HepG2 (cell line): ENCODE data around the gene APC2. TPM values are rescaled to one million over a fixed set of nuclear protein-coding genes. Genes with fewer than 3 reads are reported as not detected.

Source experiments
- ATAC-seq: fragments of 200-7000 bp; cut with Tn5 transposase; 3 replicates; pipeline ENCODE4 v1.9.1; 2020; ENCODE audit warnings: mild to moderate bottlenecking, moderate library complexity
- BruUV-seq: library from RNA; stranded (reverse); fragments of 400-500 nt; replicated peaks from 2 replicates; lab custom pipeline; 2021; lab: Mats Ljungman, UMichigan
- CTCF ChIA-PET: fragments of 300-600 bp; formaldehyde crosslinking; extraction: SDS; loops from one replicate; lab custom pipeline; 2021; ENCODE audit warnings: low total read pairs, inconsistent platforms, low intra/inter-chr PET ratio; lab: Yijun Ruan, JAX
- POLR2A ChIA-PET: fragments of 350-600 bp; sonication (Branson Sonifier 250); formaldehyde crosslinking; loops from one replicate; lab custom pipeline; 2020; ENCODE audit warnings: antibody characterized with exemption, inconsistent platforms; lab: Yijun Ruan, JAX
- DNase-seq: peaks from one replicate; pipeline ENCODE4 v3.0.0-alpha.2; 2015; ENCODE audit warnings: low spot score
- FAIRE-seq: peaks from 3 replicates; lab custom pipeline; 2011; peaks lifted over from hg19 to GRCh38; lab: Jason Lieb, UNC
- H2AFZ ChIP-seq: one replicate; pipeline ENCODE4 v1.6.1; 2011; ENCODE audit warnings: low read length, inconsistent platforms
- H3K27ac ChIP-seq: fragments of 300-600 bp; 3 replicates; pipeline ENCODE4 v1.8.0; 2011; ENCODE audit warnings: mixed run types, mild to moderate bottlenecking, mixed read lengths, low read length, inconsistent platforms; ENCODE audit not compliant: insufficient read depth; ENCODE audit errors: extremely low read length
- H3K27me3 ChIP-seq, 2 experiments: fragments of 200-600 bp in 1 of 2; 2 replicates in 1 of 2; 3 replicates in 1 of 2; pipeline versions ENCODE4 v1.6.0 to v1.8.0; 2011; ENCODE audit warnings: low read length in 2 of 2, mild to moderate bottlenecking in 2 of 2, moderate library complexity in 2 of 2, inconsistent platforms in 1 of 2; ENCODE audit not compliant: insufficient read depth in 2 of 2, control insufficient read depth in 1 of 2
- H3K36me3 ChIP-seq, 2 experiments: fragments of 200-600 bp in 1 of 2; replicated peaks in 1 of 2; 2 replicates in 1 of 2; 3 replicates in 1 of 2; pipeline versions ENCODE4 v1.5.1 to v1.8.0; 2011; ENCODE audit warnings: low read length in 2 of 2, inconsistent platforms in 1 of 2; ENCODE audit not compliant: insufficient read depth in 2 of 2, control insufficient read depth in 1 of 2
- H3K4me1 ChIP-seq: 2 replicates; pipeline ENCODE4 v1.5.1; 2012; ENCODE audit warnings: low read length, inconsistent platforms; ENCODE audit not compliant: insufficient read depth
- H3K4me2 ChIP-seq: 2 replicates; pipeline ENCODE4 v1.6.0; 2011; ENCODE audit warnings: low read depth, low read length, inconsistent platforms
- H3K4me3 ChIP-seq, 3 experiments: fragments of 200-600 bp in 1 of 3; sonication (generic), shearing (Covaris generic) in 1 of 3; replicated peaks in 1 of 3; 2 replicates each; pipeline ENCODE4 v1.5.1; 2011 to 2016; ENCODE audit warnings: low read length in 3 of 3, inconsistent platforms in 2 of 3, low read depth in 2 of 3, mild to moderate bottlenecking in 2 of 3, control low read depth in 1 of 3, mixed read lengths in 1 of 3; ENCODE audit not compliant: insufficient read depth in 1 of 3
- H3K79me2 ChIP-seq: one replicate; pipeline ENCODE4 v1.6.1; 2011; ENCODE audit warnings: low read length, inconsistent platforms; ENCODE audit not compliant: insufficient read depth
- H3K9ac ChIP-seq: 2 replicates; pipeline ENCODE4 v1.6.0; 2011; ENCODE audit warnings: mild to moderate bottlenecking, low read depth, low read length, inconsistent platforms; ENCODE audit not compliant: insufficient read depth
- H3K9me3 ChIP-seq: 2 replicates; pipeline ENCODE4 v1.5.1; 2012; ENCODE audit warnings: mild to moderate bottlenecking, low read length
- H4K20me1 ChIP-seq: 2 replicates; pipeline ENCODE4 v1.6.0; 2011; ENCODE audit warnings: inconsistent platforms, mild to moderate bottlenecking, low read length, moderate library complexity; ENCODE audit not compliant: insufficient read depth
- BRD4 ChIP-seq: sonication (generic); formaldehyde crosslinking; IDR thresholded peaks from 2 replicates; pipeline ENCODE4 v1.4.0; 2020; ENCODE audit warnings: missing genetic modification reagents
- HOXA3 ChIP-seq: sonication (generic); formaldehyde crosslinking; IDR thresholded peaks from 2 replicates; pipeline ENCODE4 v1.5.0; 2020; ENCODE audit warnings: missing genetic modification reagents
- PAXIP1 ChIP-seq: sonication (generic); formaldehyde crosslinking; conservative IDR thresholded peaks from 2 replicates; pipeline ENCODE4 v1.4.0; 2020; ENCODE audit warnings: mild to moderate bottlenecking, missing genetic modification reagents, moderate library complexity
- PPARG ChIP-seq: conservative IDR thresholded peaks from 2 replicates; pipeline ENCODE4 v1.6.1; 2016; ENCODE audit warnings: missing biosample characterization, missing genetic modification reagents
- PRPF4 ChIP-seq: fragments of 200-400 bp; formaldehyde crosslinking; IDR thresholded peaks from 2 replicates; pipeline ENCODE4 v1.6.1; 2016; ENCODE audit warnings: low read length, low read depth; ENCODE audit not compliant: poor library complexity, severe bottlenecking
- TFDP2 ChIP-seq: sonication (generic); formaldehyde crosslinking; IDR thresholded peaks from 2 replicates; pipeline ENCODE4 v1.4.0; 2020; ENCODE audit warnings: missing genetic modification reagents
- WGBS: methylation state at CpG from one replicate; pipeline ENCODE4 v1.1.6; 2017; ENCODE audit warnings: low lambda C conversion rate; 5-methylcytosine and 5-hydroxymethylcytosine counted together
- in situ Hi-C: cut with HindIII; loops from 2 replicates; pipeline ENCODE4 v1.10.0; 2017; ENCODE audit warnings: low pct_unique_long_range_greater_than_20kb; ENCODE audit not compliant: extremely low pct_ligation_motif_present
- intact Hi-C: fragments of 100-400 bp; cut with micrococcal nuclease; formaldehyde crosslinking; loops from one replicate; pipeline ENCODE4 v1.10.0; 2022; ENCODE audit not compliant: unreplicated experiment
- polyA plus RNA-seq, 8 experiments: library from polyadenylated mRNA; depleted of rRNA in 3 of 8; stranded (reverse) in 7 of 8; unstranded in 1 of 8; fragments of >200 nt; fragmentation: Illumina TruSeq in 4 of 8; extraction: Trizol in 4 of 8; gene quantifications; 2 replicates each; pipeline versions ENCODE4 v1.2.1 to v1.2.3, GENCODE V29; 2011 to 2016; ENCODE audit warnings: low read depth in 4 of 8, missing spikeins in 1 of 8, mixed read lengths in 1 of 8; ENCODE audit not compliant: insufficient read depth in 1 of 8
- total RNA-seq, 5 experiments: library from RNA; depleted of rRNA; stranded (reverse); fragments of >200 nt; fragmentation: Illumina TruSeq; extraction: Trizol; gene quantifications; 2 replicates each; pipeline ENCODE4 v1.2.3, GENCODE V29; 2016; ENCODE audit warnings: low read depth in 1 of 5
- TF ChIP-seq, protein P1 (sequence below): sonication (generic); formaldehyde crosslinking; IDR thresholded peaks from 2 replicates; pipeline ENCODE4 v1.5.0; 2020; ENCODE audit warnings: mild to moderate bottlenecking, missing genetic modification reagents

APC2 gene
- total and polyA plus RNA-seq, 2 of the 13 experiments (the other 11 are each of a cell fraction or from before 2014, with no cell fraction given) = 0.08 to 0.22 TPM

GRCh38 chr19:1501200-1501595 lies 51.3 kb downstream of the APC2 start (continued):
- TF ChIP-seq PAXIP1 (CRISPR knock-in tag) (0 out of 2 replicates have a peak, but pooled peaks have one; percentile 19), TFDP2 (CRISPR knock-in tag) (no peak), HOXA3 (CRISPR knock-in tag) (0 out of 2 replicates have a peak, but pooled peaks have one; percentile 15), PPARG (peak; percentile 39; the same call in 1 of the 2 replicates)

GRCh38 chr19:1502433-1503088 lies 52.6 kb downstream of the APC2 start:
- WGBS = 61% methylated on average over 14 of the region's 14 CpGs
- H3K4me3 ChIP-seq = no peak overlapping the region; a peak in 1 of 6 replicates
- no peak for ATAC-seq
- no peaks in the 10 kb centered on the region for H3K79me2 ChIP-seq
- no peaks in the 10 kb centered on the region for H3K9me3 ChIP-seq
- no peak overlapping the region for H3K4me2 ChIP-seq
- H4K20me1 ChIP-seq = no peaks in the 10 kb centered on the region
- CTCF ChIA-PET = interaction anchor here (1.2 kb wide), 1 partner anchor 11 kb away, joined by 5 read pairs; the partner anchor contains the start of gene ADAMTSL5
- DNase-seq = no peak
- no peaks in the 10 kb centered on the region for H3K36me3 ChIP-seq
- no peak overlapping the region for H2AFZ ChIP-seq
- no peak overlapping the region for H3K27ac ChIP-seq
- no peak for FAIRE-seq
- H3K4me1 ChIP-seq = peaks cover 33% of the 10 kb centered on the region
- intact Hi-C loops (no loop called here), in situ Hi-C loops (no loop called here)
- POLR2A ChIA-PET = no interaction called here
- BruUV-seq = no TSS peak
- H3K27me3 ChIP-seq = no peaks in the 10 kb centered on the region
- TF ChIP-seq, protein P1, sequence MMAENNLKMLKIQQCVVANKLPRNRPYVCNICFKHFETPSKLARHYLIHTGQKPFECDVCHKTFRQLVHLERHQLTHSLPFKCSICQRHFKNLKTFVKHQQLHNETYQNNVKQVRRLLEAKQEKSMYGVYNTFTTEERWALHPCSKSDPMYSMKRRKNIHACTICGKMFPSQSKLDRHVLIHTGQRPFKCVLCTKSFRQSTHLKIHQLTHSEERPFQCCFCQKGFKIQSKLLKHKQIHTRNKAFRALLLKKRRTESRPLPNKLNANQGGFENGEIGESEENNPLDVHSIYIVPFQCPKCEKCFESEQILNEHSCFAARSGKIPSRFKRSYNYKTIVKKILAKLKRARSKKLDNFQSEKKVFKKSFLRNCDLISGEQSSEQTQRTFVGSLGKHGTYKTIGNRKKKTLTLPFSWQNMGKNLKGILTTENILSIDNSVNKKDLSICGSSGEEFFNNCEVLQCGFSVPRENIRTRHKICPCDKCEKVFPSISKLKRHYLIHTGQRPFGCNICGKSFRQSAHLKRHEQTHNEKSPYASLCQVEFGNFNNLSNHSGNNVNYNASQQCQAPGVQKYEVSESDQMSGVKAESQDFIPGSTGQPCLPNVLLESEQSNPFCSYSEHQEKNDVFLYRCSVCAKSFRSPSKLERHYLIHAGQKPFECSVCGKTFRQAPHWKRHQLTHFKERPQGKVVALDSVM (CRISPR knock-in tag) = peak; percentile 64
- TF ChIP-seq PRPF4 = peak; percentile 43
- no peak for TF ChIP-seq BRD4
- H3K9ac ChIP-seq = no peak overlapping the region
